Measurements from ENCODE around the gene RBMS1. TPM values are rescaled to one million over a fixed set of nuclear protein-coding genes. Genes with fewer than 3 reads are reported as not detected.

Gene RBMS1
- total RNA-seq, 1 donor from 2014 or later: 76.3 TPM

GRCh38 chr2:160363055-160363454, 130.6 kb downstream of the RBMS1 start:
- no peak for DNase-seq (ENCODE audit: low read depth, low spot score)

GRCh38 chr2:160362541-160362940, 131.1 kb downstream of the RBMS1 start:
- DNase-seq (ENCODE audit: low read depth, low spot score): no peak

DNA sequence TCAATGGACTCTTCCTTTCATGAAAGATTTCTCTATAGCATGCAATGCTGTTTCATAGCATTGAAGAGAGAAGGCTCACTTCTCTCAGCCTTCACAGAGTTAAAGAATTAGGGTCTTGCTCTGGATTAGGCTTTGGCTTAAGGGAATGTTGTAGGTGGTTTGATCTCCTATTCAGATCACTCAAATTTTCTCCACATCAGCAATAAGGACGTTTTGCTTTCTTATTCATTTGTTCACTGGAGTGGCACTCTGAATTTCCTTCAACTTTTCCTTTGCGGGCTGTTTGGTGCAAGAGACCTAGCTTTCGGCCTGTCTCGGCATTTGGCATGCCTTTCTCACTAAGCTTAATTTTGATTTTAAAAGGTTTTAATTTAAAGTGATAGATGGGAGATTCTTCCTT, 131.6 kb downstream of the RBMS1 start:
- no peak for DNase-seq (ENCODE audit: low read depth, low spot score)

DNA sequence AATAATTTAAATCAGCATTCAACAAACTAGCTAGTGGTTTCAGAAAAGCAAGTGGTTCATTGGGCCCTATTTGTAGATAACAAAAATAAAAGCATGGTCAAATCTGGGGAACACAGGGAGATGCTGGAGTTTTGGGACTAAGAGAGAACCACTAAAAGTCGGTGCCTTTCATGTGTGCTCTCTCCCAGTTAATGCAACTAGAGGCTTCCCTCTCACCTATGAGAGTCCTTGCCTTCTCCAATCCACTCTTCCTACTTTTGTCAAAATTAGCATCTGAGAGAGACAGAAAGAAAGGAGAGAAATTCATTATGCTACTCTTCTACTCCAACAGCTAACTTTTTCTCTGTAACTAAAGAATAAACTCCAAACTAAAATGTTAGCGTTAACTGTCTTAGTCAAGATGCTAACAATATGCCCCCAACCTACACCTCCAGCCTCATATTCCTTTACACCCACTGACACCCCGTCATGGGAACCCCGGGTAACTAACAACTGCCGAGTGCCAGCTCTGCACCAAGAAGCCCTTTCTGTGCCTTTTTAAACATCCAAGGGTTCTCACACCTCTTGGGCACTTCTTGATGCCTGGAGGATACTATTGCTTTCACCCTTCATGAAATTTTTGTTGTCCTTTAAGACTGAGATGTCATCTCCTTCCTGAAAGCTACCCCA, 133.4 kb downstream of the RBMS1 start:
- DNase-seq (ENCODE audit: low read depth, low spot score): no peak

GRCh38 chr2:160358046-160358445, 135.6 kb downstream of the RBMS1 start:
- no peak for DNase-seq (ENCODE audit: low read depth, low spot score)

- no peak for DNase-seq (ENCODE audit: low read depth, low spot score)
Measured at GRCh38 chr2:160356485-160356884, 137.1 kb downstream of the RBMS1 start.

- no peak for DNase-seq (ENCODE audit: low read depth, low spot score)
Measured at GRCh38 chr2:160355080-160355479, 138.5 kb downstream of the RBMS1 start.

- DNase-seq (ENCODE audit: low read depth, low spot score): no peak
Measured at GRCh38 chr2:160354677-160355076, 138.9 kb downstream of the RBMS1 start.

DNA sequence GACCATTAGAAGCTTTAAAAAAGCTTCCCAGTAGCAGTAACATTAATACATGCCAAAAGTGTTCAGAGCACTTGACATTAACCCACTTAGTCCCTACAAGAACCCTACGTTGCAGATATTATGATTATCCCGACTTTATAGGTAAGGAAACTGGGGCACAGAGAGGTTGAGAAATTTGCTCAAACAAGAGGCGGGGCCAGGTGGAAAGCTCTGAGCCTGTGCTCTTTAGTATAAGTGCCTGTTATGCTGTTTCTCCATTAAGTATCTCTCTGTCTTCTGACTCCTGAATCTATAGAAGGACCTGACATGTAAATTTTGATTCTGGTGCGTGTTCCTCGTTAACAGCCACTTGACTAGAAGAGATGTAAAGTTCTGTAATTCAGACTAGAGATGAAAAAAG, 139.8 kb downstream of the RBMS1 start:
- no peak for DNase-seq (ENCODE audit: low read depth, low spot score)

GRCh38 chr2:160353166-160353565, 140.4 kb downstream of the RBMS1 start:
- no peak for DNase-seq (ENCODE audit: low read depth, low spot score)

GRCh38 chr2:160352500-160352899, 141.1 kb downstream of the RBMS1 start:
- DNase-seq (ENCODE audit: low read depth, low spot score): no peak

- no peak for DNase-seq (ENCODE audit: low read depth, low spot score)
Measured at GRCh38 chr2:160351956-160352355, 141.7 kb downstream of the RBMS1 start.

DNA sequence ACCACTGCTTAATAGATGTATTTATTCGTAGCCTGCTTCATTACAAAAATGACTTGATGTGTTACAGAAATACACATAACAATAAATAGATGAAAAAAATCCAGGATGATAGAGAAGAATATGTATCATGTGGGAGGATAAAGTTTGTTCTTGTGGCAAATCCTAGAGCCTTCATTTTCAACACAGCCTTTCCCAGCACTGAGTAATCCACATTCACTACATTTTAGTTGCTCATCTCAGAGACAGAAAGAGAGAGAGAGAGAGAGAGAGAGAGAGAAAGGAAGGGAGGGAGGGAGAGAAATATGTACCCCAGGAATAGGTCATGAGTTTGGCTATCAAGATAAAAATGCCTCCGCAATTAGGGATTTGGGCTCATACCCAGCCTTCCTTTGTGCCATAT, 144.3 kb downstream of the RBMS1 start:
- DNase-seq (ENCODE audit: low read depth, low spot score): no peak

- no peak for DNase-seq (ENCODE audit: low read depth, low spot score)
Measured at GRCh38 chr2:160347269-160347863, 146.2 kb downstream of the RBMS1 start.

DNA sequence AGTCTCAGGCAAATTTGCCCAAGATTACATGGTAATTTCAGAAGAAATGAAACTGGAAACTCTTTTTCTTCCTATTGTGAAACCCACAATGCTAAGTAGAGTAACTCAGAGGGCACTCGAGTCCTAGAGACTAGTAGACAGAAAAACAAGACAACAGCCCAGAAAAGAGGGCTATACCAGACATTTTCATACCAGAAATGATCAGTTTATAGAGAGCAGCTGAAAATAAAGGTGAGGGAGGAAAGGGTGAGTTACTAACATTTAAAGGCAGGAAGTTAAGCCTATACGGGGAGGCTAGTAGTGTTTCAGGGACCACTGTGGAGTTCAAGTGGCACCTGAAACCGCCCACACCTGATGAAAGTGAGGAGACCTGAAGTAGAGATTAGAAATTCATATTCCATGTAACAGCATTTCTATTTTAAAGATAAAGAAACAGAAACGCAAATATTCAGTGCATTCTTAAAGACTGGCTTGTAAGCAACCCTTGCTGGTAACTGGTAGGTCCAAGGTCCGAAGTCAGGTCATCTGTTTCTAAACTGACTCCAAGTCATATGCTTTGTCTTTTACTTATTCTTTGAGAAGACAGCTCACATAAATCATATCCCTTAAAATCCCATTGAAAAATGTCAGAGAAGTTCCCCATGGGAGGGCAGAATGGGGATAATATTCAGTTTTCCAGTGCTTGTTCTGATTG, 148.4 kb downstream of the RBMS1 start:
- DNase-seq (ENCODE audit: low read depth, low spot score): no peak

DNA sequence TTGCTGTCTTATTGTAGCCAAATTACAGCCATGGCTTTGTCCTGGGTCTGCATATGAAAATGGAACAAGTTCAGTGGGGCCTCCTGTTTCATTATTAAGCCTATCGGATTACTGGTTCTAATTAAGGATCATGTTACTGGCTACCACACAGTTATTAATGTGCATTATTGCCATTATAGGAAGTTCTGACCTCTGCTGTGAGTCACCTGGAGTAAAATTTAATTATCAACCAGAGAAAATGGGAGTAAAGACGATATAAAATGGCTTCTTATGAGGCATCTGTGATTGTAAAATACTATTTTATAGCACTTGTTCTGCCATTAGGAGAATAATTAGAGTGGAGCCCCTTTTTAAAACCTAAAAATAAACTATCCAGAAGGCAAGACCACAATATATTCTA, 150.2 kb downstream of the RBMS1 start:
- no peak for DNase-seq (ENCODE audit: low read depth, low spot score)

DNA sequence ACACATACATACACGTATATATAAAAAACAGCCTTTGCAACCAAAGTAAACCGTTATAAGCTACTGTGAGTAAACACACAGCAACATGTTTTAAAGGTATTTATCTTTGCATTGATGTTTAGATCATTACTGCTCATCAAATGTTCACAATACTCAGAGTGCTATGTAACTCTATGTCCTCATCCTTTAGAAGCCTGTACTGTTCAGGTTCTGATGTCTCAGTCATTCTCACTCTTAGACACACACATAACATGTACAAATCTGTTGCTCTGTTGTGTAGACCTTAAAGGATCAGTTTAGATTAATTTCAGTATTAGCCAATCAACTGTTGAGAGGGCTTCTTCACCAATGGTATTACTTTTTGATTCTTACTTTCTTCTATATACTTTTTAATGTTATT, 153.9 kb downstream of the RBMS1 start:
- no peak for DNase-seq (ENCODE audit: low read depth, low spot score)

- no peak for DNase-seq (ENCODE audit: low read depth, low spot score)
Measured at GRCh38 chr2:160338901-160339685, 154.5 kb downstream of the RBMS1 start.

DNA sequence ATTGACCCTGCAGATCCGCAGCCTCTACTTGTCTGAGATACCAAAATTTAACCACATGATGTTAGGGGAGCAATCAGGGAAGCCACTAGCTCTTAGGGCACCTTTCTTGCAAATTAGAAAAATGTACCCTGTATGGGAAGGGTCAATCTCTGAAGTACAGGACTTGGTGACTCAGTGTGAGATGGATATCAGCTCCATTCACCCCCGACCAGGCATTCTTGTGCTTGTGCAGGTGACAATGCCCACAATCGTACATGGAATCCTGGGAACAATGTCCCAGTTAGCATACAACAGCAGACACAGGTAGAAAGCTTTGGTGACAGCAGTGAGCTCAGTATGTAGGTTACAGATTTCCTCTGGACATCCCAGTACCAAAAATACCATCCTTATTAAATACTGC, 155.9 kb downstream of the RBMS1 start:
- no peak for DNase-seq (ENCODE audit: low read depth, low spot score)

GRCh38 chr2:160336635-160337034, 157.0 kb downstream of the RBMS1 start:
- DNase-seq (ENCODE audit: low read depth, low spot score): no peak

GRCh38 chr2:160336105-160336504, 157.5 kb downstream of the RBMS1 start:
- DNase-seq (ENCODE audit: low read depth, low spot score): no peak

DNA sequence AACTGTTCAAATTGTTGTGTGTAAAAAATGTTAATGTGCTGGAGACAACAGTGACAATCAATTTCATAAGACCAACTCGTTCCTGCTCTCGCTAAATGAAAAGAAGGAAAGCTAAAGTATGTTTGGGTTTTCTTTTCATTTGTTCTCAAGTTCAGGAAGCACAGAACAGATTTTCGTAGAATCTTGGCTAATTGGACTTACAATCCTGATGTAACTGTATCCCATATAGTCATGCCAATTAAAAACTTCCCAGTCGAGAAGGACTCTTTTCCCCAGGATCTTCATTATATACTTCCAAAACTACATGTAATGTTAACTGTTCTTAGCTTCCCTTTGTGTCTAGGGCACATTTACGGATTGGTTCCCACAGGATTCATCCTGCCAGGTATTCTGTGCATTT, 158.2 kb downstream of the RBMS1 start:
- DNase-seq (ENCODE audit: low read depth, low spot score): no peak

Data from pulmonary artery endothelial cell (primary cell).